CD4-positive, alpha-beta T cell treated with Interleukin-17A for 4 hours (primary cell): ENCODE results near the gene RPTOR.
A peak's percentile ranks its signal among the peaks of the same experiment; 100 is the strongest.

Source experiments
- DNase-seq: peaks from one replicate; pipeline ENCODE4 v3.0.0-alpha.2; 2020; ENCODE audit warnings: mixed read lengths

Gene RPTOR

GRCh38 chr17:80724775-80725266 lies 180.2 kb downstream of the RPTOR start:
- DNase-seq = no peak

- no peak for DNase-seq
Observed at GRCh38 chr17:80725517-80725916, 180.9 kb downstream of the RPTOR start.

GRCh38 chr17:80726558-80727408 lies 182.1 kb downstream of the RPTOR start:
- DNase-seq = no peak

GRCh38 chr17:80727409-80727755 lies 182.7 kb downstream of the RPTOR start:
- DNase-seq = no peak

- no peak for DNase-seq
Observed at GRCh38 chr17:80729016-80729415, 184.4 kb downstream of the RPTOR start.

- DNase-seq = no peak
Observed at GRCh38 chr17:80729761-80730160, 185.1 kb downstream of the RPTOR start.

GRCh38 chr17:80730739-80731138 lies 186.1 kb downstream of the RPTOR start:
- DNase-seq = peak; percentile 25

- peak; percentile 53 for DNase-seq
Observed at GRCh38 chr17:80731323-80731722, 186.7 kb downstream of the RPTOR start.

GRCh38 chr17:80732268-80732667 lies 187.6 kb downstream of the RPTOR start:
- no peak for DNase-seq

- no peak for DNase-seq
Observed at GRCh38 chr17:80737106-80738019, 192.7 kb downstream of the RPTOR start.

- DNase-seq = peak; percentile 37
Observed at GRCh38 chr17:80738020-80738808, 193.6 kb downstream of the RPTOR start.

GRCh38 chr17:80738987-80739730 lies 194.5 kb downstream of the RPTOR start:
- peak; percentile 41 for DNase-seq

- DNase-seq = no peak
Observed at GRCh38 chr17:80740141-80740540, 195.5 kb downstream of the RPTOR start.

GRCh38 chr17:80742091-80742490 lies 197.5 kb downstream of the RPTOR start:
- peak; percentile 2 for DNase-seq

GRCh38 chr17:80742581-80743180 lies 198.0 kb downstream of the RPTOR start:
- DNase-seq = no peak

- peak; percentile 86 for DNase-seq
Observed at GRCh38 chr17:80743181-80743771, 198.6 kb downstream of the RPTOR start.

- peak; percentile 20 for DNase-seq
Observed at GRCh38 chr17:80743973-80744372, 199.3 kb downstream of the RPTOR start.

GRCh38 chr17:80744725-80745124 lies 200.1 kb downstream of the RPTOR start:
- peak; percentile 1 for DNase-seq

GRCh38 chr17:80745183-80745582 lies 200.5 kb downstream of the RPTOR start:
- peak; percentile 0 for DNase-seq

GRCh38 chr17:80746262-80746935 lies 201.8 kb downstream of the RPTOR start:
- peak; percentile 2 for DNase-seq

- DNase-seq = peak; percentile 1
Observed at GRCh38 chr17:80747469-80747868, 202.8 kb downstream of the RPTOR start.
